HG02938 (cell line): ENCODE measurements around the gene IFNA6.
"Not testable (repeated sequence)": the region's sequence is repeated elsewhere in the genome, so short reads cannot be mapped to it uniquely, and the experiment has no call there.

Source experiments
- ATAC-seq: cut with Tn5 transposase; IDR thresholded peaks from one replicate; pipeline ENCODE4 v1.9.1; 2021; ENCODE audit warnings: mild to moderate bottlenecking, moderate library complexity; ENCODE audit not compliant: unreplicated experiment

The IFNA6 gene

GRCh38 chr9:21350787-21351186 is at the start of gene IFNA6:
Gene IFNA6 (minus strand): TSS chr9:21350887. CDS start chr9:21350887, 0 bp downstream.
- no peak for ATAC-seq

GRCh38 chr9:21399956-21400355 is 49.3 kb upstream of the IFNA6 start:
- ATAC-seq, result no peak

- no peak for ATAC-seq
Observed at GRCh38 chr9:21398955-21399489, 48.3 kb upstream of the IFNA6 start.

GRCh38 chr9:21395778-21396717 is 45.4 kb upstream of the IFNA6 start:
- peak; percentile 60 for ATAC-seq

GRCh38 chr9:21392270-21392669 is 41.6 kb upstream of the IFNA6 start:
- peak; percentile 95 for ATAC-seq

- ATAC-seq, result no peak
Observed at GRCh38 chr9:21385131-21385670, 34.5 kb upstream of the IFNA6 start, which contains the start of gene IFNA2. Gene IFNA2 (minus strand): TSS chr9:21385398. CDS start chr9:21385329, 69 bp downstream.

GRCh38 chr9:21383627-21384026 is 32.9 kb upstream of the IFNA6 start:
- no peak for ATAC-seq

- ATAC-seq, result peak; percentile 99
Observed at GRCh38 chr9:21381448-21382339, 31.0 kb upstream of the IFNA6 start.

- not testable (repeated sequence) for ATAC-seq
Observed at GRCh38 chr9:21371467-21371866, 20.8 kb upstream of the IFNA6 start.

GRCh38 chr9:21367957-21368356 is 17.3 kb upstream of the IFNA6 start, which contains the start of gene IFNA13:
Gene IFNA13 (minus strand): TSS chr9:21368057. CDS start chr9:21368010, 47 bp downstream.
- no peak for ATAC-seq

GRCh38 chr9:21367169-21367568 is 16.5 kb upstream of the IFNA6 start:
- peak; percentile 95 for ATAC-seq

- ATAC-seq, result no peak
Observed at GRCh38 chr9:21362287-21362686, 11.6 kb upstream of the IFNA6 start.

- peak; percentile 92 for ATAC-seq
Observed at GRCh38 chr9:21357479-21358460, 7.1 kb upstream of the IFNA6 start.

GRCh38 chr9:21348430-21348970 is 2.2 kb downstream of the IFNA6 start:
- ATAC-seq, result no peak

- ATAC-seq, result no peak
Observed at GRCh38 chr9:21340735-21341134, 10.0 kb downstream of the IFNA6 start.

- ATAC-seq, result no peak
Observed at GRCh38 chr9:21336457-21336856, 14.2 kb downstream of the IFNA6 start.

GRCh38 chr9:21334701-21335632 is 15.7 kb downstream of the IFNA6 start, which contains the start of gene KLHL9:
Gene KLHL9 (minus strand): TSS chr9:21335404. CDS start chr9:21334859, 545 bp downstream.
- ATAC-seq, result peak; percentile 85

- no peak for ATAC-seq
Observed at GRCh38 chr9:21333226-21333625, 17.5 kb downstream of the IFNA6 start.
